ENCODE results near the gene NMD3. TPM values are rescaled to one million over a fixed set of nuclear protein-coding genes. Genes with fewer than 3 reads are reported as not detected.

Gene NMD3
- total and polyA plus RNA-seq, 2 of the 4 experiments (the other 2 are of a cell fraction): 33.8 to 95.0 TPM

DNA sequence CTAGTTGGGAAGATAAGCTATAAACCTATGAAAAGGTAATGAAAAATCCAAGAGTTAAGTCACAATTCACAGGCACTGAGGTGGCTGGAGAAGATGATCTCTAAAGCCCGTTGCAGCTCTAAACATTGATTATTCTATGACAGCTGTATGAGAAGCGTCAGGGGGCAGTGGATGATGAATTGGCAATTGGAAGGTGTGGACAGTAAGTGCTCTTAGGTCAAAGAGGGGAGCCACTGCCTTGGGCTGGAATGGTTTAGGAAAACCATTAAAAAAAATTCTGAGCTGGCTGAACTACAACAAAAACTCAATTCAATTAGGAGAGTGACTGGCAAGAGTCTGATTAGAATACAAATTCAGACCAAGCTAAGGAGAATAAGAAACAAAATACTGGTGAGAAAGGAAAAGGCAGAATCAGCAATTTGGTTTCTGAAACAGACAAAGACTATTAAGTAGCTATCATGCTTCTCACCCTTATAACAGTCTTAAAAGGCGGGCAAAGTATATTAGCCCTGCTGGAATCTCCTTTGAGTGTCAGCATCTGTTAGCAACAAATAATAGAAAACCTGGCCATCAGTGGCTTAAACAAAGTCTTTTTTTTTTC lies 8.8 kb upstream of the NMD3 start:
- no peak overlapping the region for H3K4ac ChIP-seq (ENCODE audit: low read depth, low read length)
- no peaks in the 10 kb centered on the region for H3K79me1 ChIP-seq (ENCODE audit: low read depth in 1 of 2, low read length in 2 of 2)
- H2BK20ac ChIP-seq (ENCODE audit: low read depth, low read length): no peak overlapping the region
- WGBS, 2 experiments (ENCODE audit: extremely low coverage in 2 of 2, insufficient read length in 1 of 2): 40% methylated on average over 2 of the region's 3 CpGs; no CpG with 5 or more reads in 1 of the 2 experiments
- no peak overlapping the region for H3K14ac ChIP-seq (replicated peaks; ENCODE audit: low read depth, low read length)
- H4K8ac ChIP-seq (ENCODE audit: low read depth in 2 of 2, low read length in 2 of 2): no peak overlapping the region
- H3K18ac ChIP-seq (ENCODE audit: low read depth, low read length): no peak overlapping the region
- H3K27me3 ChIP-seq (ENCODE audit: control insufficient read depth, insufficient read depth, low read length): no peaks in the 10 kb centered on the region; the same call in 1 of the 2 replicates
- H2AK5ac ChIP-seq (ENCODE audit: low read depth, low read length): no peak overlapping the region
- H2BK120ac ChIP-seq (ENCODE audit: low read depth, low read length): no peak overlapping the region
- no peak overlapping the region for H2BK5ac ChIP-seq (ENCODE audit: low read depth, low read length, poor library complexity, severe bottlenecking)
- H2BK15ac ChIP-seq (ENCODE audit: low read depth, low read length): no peak overlapping the region
- no peak for DNase-seq
- no peak overlapping the region for H2AFZ ChIP-seq (replicated peaks; ENCODE audit: low read length, poor library complexity)
- no peaks in the 10 kb centered on the region for H3K36me3 ChIP-seq (ENCODE audit: control insufficient read depth, insufficient read depth, low read length)
- CTCF ChIA-PET: interaction anchor here (1.1 kb wide), 1 partner anchor 54 kb away, joined by 3 read pairs; no protein-coding TSS in a partner anchor
- H3K27ac ChIP-seq (ENCODE audit: insufficient read depth, low read length): no peak overlapping the region
- no TSS peak for BruUV-seq (replicated peaks)
- no peaks in the 10 kb centered on the region for H3K9me3 ChIP-seq (ENCODE audit: control insufficient read depth, insufficient read depth, low read length)
- H4K5ac ChIP-seq (ENCODE audit: low read depth, low read length): no peak overlapping the region
- intact Hi-C loops (cut with micrococcal nuclease): loop anchor here (10.0 kb wide), 1 partner anchor 267 kb away; no protein-coding TSS in a partner anchor
- no peaks in the 10 kb centered on the region; the same call in 1 of the 2 replicates for H3K4me1 ChIP-seq (ENCODE audit: control insufficient read depth, insufficient read depth, low read length)
- H3K9ac ChIP-seq (ENCODE audit: low read depth, low read length): no peak overlapping the region
- no peak overlapping the region for H4K91ac ChIP-seq (ENCODE audit: insufficient read depth, low read depth, low read length)
- H3K9me1 ChIP-seq (ENCODE audit: insufficient read depth, low read length): no peaks in the 10 kb centered on the region; the same call in 1 of the 2 replicates
- TF ChIP-seq MAFK (IDR thresholded peaks at IDR 0.05; ENCODE audit: low read depth, low read length) (0 out of 2 replicates have a peak, but pooled peaks have one; percentile 21), RFX5 (IDR thresholded peaks at IDR 0.05; ENCODE audit: low read depth, low read length) (no peak)
- no peak overlapping the region for H3K56ac ChIP-seq (ENCODE audit: extremely low read depth, insufficient read depth, low read length)
- no peak overlapping the region for H3K4me2 ChIP-seq (ENCODE audit: low read depth, low read length)
- H2AK9ac ChIP-seq (replicated peaks; ENCODE audit: low read depth, low read length, poor library complexity): no peak overlapping the region
- no peak for ATAC-seq (ENCODE audit: low read depth)
- no peak overlapping the region for H3K23ac ChIP-seq (ENCODE audit: low read depth, low read length)
- H4K20me1 ChIP-seq (ENCODE audit: insufficient read depth, low read length): no peaks in the 10 kb centered on the region
- POLR2A ChIA-PET (ENCODE audit: unreplicated experiment): interaction anchor here (1.4 kb wide), 1 partner anchor 9 kb away, joined by 3 read pairs; the partner anchor contains the start of gene NMD3
- dilution Hi-C loops (cut with HindIII; ENCODE audit: low sequenced_read_pairs, unreplicated experiment): no loop called here
- H3K4me3 ChIP-seq (ENCODE audit: insufficient read depth, low read depth, low read length): no peak overlapping the region
- in situ Hi-C loops (cut with MboI; ENCODE audit: low sequenced_read_pairs): no loop called here
